ENCODE results near the gene CLIP1. TPM values are rescaled to one million over a fixed set of nuclear protein-coding genes. Genes with fewer than 3 reads are reported as not detected.
"Not testable (repeated sequence)": the region's sequence is repeated elsewhere in the genome, so short reads cannot be mapped to it uniquely, and the experiment has no call there.

Gene CLIP1
- total RNA-seq, 2 experiments from 2014 or later: 75.6 to 76.5 TPM

DNA sequence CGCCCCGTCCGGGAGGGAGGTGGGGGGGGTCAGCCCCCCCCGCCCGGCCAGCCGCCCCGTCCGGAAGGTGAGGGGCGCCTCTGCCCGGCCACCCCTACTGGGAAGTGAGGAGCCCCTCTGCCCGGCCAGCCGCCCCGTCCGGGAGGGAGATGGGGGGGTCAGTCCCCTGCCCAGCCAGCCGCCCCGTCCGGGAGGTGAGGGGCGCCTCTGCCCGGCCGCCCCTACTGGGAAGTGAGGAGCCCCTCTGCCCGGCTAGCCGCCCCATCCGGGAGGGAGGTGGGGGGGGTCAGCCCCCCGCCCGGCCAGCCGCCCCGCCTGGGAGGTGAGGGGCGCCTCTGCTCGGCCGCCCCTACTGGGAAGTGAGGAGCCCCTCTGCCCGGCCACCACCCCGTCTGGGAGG, 64.9 kb downstream of the CLIP1 start:
- H3K27me3 Mint-ChIP-seq, H3K4me1 Mint-ChIP-seq, POLR2A ChIA-PET, H3K4me3 Mint-ChIP-seq, H3K9me3 Mint-ChIP-seq, H3K27ac Mint-ChIP-seq, CTCF ChIA-PET, DNase-seq: not testable (repeated sequence)
- peaks cover 34% of the 10 kb centered on the region for H3K36me3 Mint-ChIP-seq (ENCODE audit: low read depth)

DNA sequence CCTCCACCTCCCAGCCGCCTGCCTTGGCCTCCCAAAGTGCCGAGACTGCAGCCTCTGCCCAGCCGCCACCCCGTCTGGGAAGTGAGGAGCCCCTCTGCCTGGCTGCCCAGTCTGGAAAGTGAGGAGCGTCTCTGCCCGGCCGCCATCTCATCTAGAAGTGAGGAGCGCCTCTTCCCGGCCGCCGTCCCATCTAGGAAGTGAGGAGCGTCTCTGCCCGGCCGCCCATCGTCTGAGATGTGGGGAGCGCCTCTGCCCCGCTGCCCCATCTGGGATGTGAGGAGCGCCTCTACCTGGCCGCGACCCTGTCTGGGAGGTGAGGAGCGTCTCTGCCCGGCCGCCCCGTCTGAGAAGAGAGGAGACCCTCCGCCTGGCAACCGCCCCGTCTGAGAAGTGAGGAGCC, 65.5 kb downstream of the CLIP1 start:
- DNase-seq, H3K4me3 Mint-ChIP-seq, POLR2A ChIA-PET, H3K27me3 Mint-ChIP-seq, H3K9me3 Mint-ChIP-seq, H3K27ac Mint-ChIP-seq: not testable (repeated sequence)
- H3K4me1 Mint-ChIP-seq: peaks cover 14% of the 10 kb centered on the region
- H3K36me3 Mint-ChIP-seq (ENCODE audit: low read depth): peaks cover 38% of the 10 kb centered on the region
- CTCF ChIA-PET: interaction anchor here (4.9 kb wide), 1 partner anchor 21 kb away, joined by 21 read pairs; no protein-coding TSS in a partner anchor

DNA sequence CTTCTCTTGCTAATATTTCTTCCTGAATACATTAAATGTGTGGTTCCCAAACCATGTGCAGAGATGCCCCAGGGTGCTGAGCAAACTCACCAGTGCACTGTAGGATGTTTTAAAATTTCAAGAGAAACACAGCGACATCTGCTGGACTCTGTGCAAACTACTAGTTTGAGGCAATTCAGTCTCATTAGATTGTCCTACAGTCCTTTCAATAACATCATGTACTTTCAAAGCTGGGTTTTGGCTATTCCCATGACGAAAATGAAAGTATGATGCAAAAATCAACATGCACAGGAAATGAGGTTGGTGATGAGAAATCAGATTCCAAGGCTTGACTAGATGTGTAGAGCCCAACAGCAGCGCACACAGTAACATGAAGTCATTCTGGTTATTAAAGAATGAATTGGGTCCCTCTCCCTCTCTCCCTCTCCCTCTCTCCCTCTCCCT, 66.3 kb downstream of the CLIP1 start:
- Mint-ChIP-seq H3K4me3 (no peak overlapping the region), H3K27me3 (no peaks in the 10 kb centered on the region), H3K4me1 (peaks cover 14% of the 10 kb centered on the region), H3K27ac (peak overlapping the region; percentile 21), H3K36me3 (ENCODE audit: low read depth) (peaks cover 34% of the 10 kb centered on the region), H3K9me3 (peaks cover 2% of the 10 kb centered on the region)
- peak; percentile 74 for DNase-seq
- ChIA-PET POLR2A (interaction anchor here (0.6 kb wide), 1 partner anchor 719 kb away, joined by 4 read pairs; no protein-coding TSS in a partner anchor), CTCF (interaction anchor here (0.6 to 4.9 kb wide), 11 partner anchors 8 to 305 kb away, joined by 3 to 21 read pairs (median 3); no protein-coding TSS in a partner anchor)

DNA sequence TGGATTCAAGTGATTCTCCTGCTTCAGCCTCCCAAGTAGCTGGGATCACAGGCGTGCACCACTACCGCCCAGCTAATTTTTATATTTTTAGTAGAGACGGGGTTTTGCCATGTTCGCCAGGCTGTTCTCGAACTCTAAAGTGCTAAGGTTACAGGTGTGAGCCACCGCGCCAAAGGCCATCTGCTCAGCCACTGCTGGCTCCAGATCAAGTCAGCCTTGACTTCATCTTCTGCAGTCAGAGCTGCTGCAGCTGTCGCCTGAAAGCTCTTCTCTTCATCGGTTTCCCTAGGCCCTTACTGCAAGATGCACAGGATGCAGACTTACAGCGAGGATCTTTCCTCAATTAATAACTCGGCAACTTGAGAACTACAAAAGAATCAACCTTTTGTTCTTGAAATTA, 66.8 kb downstream of the CLIP1 start:
- Mint-ChIP-seq H3K27me3 (no peaks in the 10 kb centered on the region), H3K36me3 (ENCODE audit: low read depth) (peaks cover 30% of the 10 kb centered on the region), H3K4me1 (peaks cover 14% of the 10 kb centered on the region), H3K4me3 (no peak overlapping the region), H3K9me3 (peaks cover 2% of the 10 kb centered on the region), H3K27ac (no peak overlapping the region)
- no peak for DNase-seq
- POLR2A ChIA-PET: interaction anchor here (0.6 kb wide), 1 partner anchor 720 kb away, joined by 4 read pairs; no protein-coding TSS in a partner anchor
- CTCF ChIA-PET: interaction anchor here (0.6 to 4.9 kb wide), 9 partner anchors 8 to 304 kb away, joined by 3 to 21 read pairs (median 3); no protein-coding TSS in a partner anchor

DNA sequence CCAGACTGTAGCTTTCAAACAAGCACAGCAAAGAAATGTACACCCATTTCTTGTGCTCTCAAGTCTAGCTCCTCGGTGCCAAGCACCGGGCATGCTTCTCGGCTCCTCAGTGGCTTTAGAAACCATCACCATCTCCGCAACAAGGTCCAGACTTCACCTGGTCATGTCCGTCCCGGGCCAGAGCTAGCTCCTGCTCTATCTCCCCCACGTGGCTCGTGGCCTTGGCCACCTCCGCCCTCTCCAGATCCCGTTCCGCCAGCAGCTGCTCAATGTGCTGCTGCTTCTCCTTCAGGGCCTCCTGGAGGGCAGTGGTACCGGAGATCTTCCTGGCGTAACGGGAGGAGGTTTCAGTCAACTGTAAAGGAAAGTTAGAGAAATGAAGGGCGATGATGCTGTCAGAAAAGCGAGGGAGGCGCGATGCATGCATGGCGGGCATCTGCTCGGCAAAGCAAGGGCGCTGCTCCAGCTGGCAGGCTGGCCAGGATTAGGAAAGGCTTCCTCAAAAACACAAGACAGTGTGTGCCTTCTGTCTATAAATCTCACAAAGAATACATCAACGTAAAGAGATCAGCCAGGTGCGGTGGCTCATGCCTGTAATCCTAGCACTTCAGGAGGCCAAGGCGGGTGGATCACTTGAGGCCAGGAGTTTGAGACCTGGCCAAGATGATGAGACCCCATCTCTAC, 67.4 kb downstream of the CLIP1 start:
- Mint-ChIP-seq H3K27me3 (no peaks in the 10 kb centered on the region), H3K36me3 (ENCODE audit: low read depth) (peaks cover 32% of the 10 kb centered on the region), H3K9me3 (peaks cover 2% of the 10 kb centered on the region), H3K4me1 (peaks cover 14% of the 10 kb centered on the region), H3K27ac (no peak overlapping the region), H3K4me3 (no peak overlapping the region)
- ChIA-PET CTCF (interaction anchor here (0.7 to 4.9 kb wide), 7 partner anchors 9 to 45 kb away, joined by 3 to 21 read pairs (median 3); no protein-coding TSS in a partner anchor), POLR2A (no interaction called here)
- DNase-seq: no peak

DNA sequence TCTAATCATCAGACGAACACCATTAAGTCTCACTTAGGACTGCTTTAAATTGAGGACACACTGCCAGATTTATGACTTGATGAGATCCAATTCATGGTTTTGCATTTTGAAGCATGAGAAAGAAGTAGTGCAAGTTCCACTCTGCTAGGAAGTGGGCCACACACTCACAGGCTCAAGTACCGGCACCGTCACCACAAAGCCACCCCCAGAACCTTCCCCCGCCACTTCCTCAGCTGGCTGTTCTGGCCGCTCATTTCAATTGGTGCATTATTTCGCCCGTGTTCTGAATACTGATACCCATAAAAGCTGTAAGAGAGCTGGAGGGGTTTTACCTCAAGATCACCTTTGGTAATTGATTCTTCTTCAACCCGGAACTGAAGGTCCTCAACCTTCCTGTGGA, 70.1 kb downstream of the CLIP1 start:
- peaks cover 2% of the 10 kb centered on the region for H3K9me3 Mint-ChIP-seq
- no peaks in the 10 kb centered on the region for H3K27me3 Mint-ChIP-seq
- peak; percentile 20 for DNase-seq
- H3K4me1 Mint-ChIP-seq: peaks cover 14% of the 10 kb centered on the region
- peak overlapping the region; percentile 64 for H3K27ac Mint-ChIP-seq
- H3K4me3 Mint-ChIP-seq: no peak overlapping the region
- ChIA-PET CTCF (interaction anchor here (4.9 kb wide), 1 partner anchor 16 kb away, joined by 21 read pairs; no protein-coding TSS in a partner anchor), POLR2A (no interaction called here)
- peaks cover 38% of the 10 kb centered on the region for H3K36me3 Mint-ChIP-seq (ENCODE audit: low read depth)

DNA sequence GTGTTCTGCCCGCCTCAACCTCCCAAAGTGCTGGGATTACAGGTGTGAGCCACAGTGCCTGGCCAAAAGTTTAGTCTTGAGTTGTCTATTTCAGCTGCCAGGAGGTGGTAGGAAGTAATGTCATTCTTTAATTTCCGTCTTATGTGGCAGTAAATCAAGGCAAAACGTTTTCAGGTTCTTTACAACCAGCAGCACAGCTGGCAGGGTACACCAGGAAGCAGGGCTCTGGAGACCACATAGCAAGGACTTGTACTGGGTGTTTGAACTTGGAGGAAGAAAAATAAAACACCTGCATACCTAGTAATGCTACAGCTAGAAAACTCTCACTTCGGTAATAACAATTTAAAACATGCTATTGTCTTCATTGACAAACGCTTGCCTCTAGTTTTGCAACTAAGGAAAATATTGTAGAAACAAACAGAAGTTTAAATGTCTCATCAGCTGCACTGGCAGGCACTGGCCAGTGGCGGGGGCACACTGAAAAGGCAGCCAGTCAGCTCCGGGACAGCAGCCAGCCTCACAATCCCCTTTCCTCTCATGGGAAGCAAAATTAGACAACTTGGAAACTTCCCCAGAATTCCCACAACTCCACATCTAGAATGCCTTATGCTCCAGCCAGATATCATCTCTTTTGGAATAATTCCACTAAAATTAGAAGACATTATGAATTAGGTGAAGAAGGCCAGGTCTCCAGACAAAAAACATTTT, 72.2 kb downstream of the CLIP1 start:
- H3K9me3 Mint-ChIP-seq: no peaks in the 10 kb centered on the region
- POLR2A ChIA-PET: no interaction called here
- no peaks in the 10 kb centered on the region for H3K27me3 Mint-ChIP-seq
- peaks cover 29% of the 10 kb centered on the region for H3K36me3 Mint-ChIP-seq (ENCODE audit: low read depth)
- no peak for DNase-seq
- CTCF ChIA-PET: interaction anchor here (0.6 to 2.2 kb wide), 3 partner anchors 13 to 348 kb away, joined by 3 to 5 read pairs (median 4); no protein-coding TSS in a partner anchor
- H3K4me3 Mint-ChIP-seq: no peak overlapping the region
- peaks cover 7% of the 10 kb centered on the region for H3K4me1 Mint-ChIP-seq
- H3K27ac Mint-ChIP-seq: no peak overlapping the region

DNA sequence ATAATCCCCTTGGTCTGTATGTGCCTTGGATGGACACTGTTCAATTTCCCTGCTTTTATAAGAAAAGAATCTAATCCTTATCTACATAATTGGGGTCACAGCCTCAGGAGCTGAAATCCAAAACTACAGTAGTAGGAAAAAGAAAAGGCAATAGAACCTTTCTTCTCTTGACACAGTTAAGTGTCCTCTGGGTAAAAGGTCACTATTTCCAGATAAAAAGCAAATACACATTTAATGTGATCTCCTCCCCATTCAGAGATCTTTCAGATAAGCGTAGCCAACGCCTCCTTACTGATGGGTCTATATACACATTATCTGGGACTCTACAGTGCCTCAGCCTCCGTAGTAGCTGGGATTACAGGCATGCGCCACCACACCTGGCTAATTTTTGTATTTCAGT, 73.4 kb downstream of the CLIP1 start:
- no peak overlapping the region for H3K27ac Mint-ChIP-seq
- CTCF ChIA-PET: interaction anchor here (2.2 kb wide), 1 partner anchor 11 kb away, joined by 5 read pairs; no protein-coding TSS in a partner anchor
- no peaks in the 10 kb centered on the region for H3K27me3 Mint-ChIP-seq
- POLR2A ChIA-PET: no interaction called here
- H3K4me1 Mint-ChIP-seq: peaks cover 7% of the 10 kb centered on the region
- peaks cover 23% of the 10 kb centered on the region for H3K36me3 Mint-ChIP-seq (ENCODE audit: low read depth)
- no peaks in the 10 kb centered on the region for H3K9me3 Mint-ChIP-seq
- no peak for DNase-seq
- H3K4me3 Mint-ChIP-seq: no peak overlapping the region

DNA sequence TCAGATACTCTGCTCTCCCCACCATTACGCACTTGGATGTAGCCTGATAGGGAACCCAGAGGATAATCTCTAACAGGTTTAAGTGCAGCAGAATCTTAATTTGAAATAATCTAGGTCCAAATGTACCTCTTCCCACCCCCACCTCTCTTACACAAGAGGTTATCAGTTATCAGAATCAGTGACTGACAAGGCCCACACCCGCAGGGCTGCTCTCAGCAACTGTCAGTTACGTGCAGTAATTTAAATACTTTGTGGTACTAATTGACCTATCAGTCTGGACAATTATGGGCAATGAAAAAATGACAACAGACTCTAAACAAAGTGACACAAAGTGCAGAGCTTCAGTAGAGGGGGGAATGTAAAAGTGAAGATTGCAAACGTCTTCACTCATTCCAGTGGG, 74.0 kb downstream of the CLIP1 start:
- no peak overlapping the region for H3K4me3 Mint-ChIP-seq
- H3K36me3 Mint-ChIP-seq (ENCODE audit: low read depth): peaks cover 20% of the 10 kb centered on the region
- H3K27ac Mint-ChIP-seq: no peak overlapping the region
- no peak for DNase-seq
- CTCF ChIA-PET: interaction anchor here (0.9 kb wide), 2 partner anchors 8 to 240 kb away, joined by 3 to 4 read pairs; no protein-coding TSS in a partner anchor
- H3K27me3 Mint-ChIP-seq: no peaks in the 10 kb centered on the region
- POLR2A ChIA-PET: interaction anchor here (0.6 kb wide), 1 partner anchor 90 kb away, joined by 3 read pairs; no protein-coding TSS in a partner anchor
- peaks cover 7% of the 10 kb centered on the region for H3K4me1 Mint-ChIP-seq
- H3K9me3 Mint-ChIP-seq: no peaks in the 10 kb centered on the region

DNA sequence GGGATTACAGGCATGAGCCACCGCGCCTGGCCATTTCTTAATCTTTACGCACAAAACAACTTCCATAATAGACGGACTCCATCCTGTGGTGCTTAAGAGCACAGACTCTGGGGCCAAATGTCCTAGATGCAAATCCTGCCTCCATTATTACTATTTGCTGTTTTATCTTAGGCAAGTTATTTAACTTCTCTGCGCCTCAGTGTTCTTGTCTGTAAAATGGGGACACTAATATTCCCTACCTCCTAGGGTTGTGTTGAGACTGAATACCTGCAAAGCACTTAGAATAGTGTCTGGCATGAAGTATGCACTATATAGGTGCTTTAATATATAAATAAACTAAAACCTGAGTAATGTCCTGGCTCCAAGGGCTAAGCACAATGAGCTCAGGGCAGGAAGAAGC, 76.4 kb downstream of the CLIP1 start:
- Mint-ChIP-seq H3K27me3 (no peaks in the 10 kb centered on the region), H3K27ac (no peak overlapping the region), H3K4me1 (no peaks in the 10 kb centered on the region), H3K4me3 (no peak overlapping the region), H3K9me3 (no peaks in the 10 kb centered on the region), H3K36me3 (ENCODE audit: low read depth) (peaks cover 14% of the 10 kb centered on the region)
- CTCF ChIA-PET: interaction anchor here (2.2 kb wide), 1 partner anchor 10 kb away, joined by 5 read pairs; no protein-coding TSS in a partner anchor
- DNase-seq: no peak
- POLR2A ChIA-PET: no interaction called here

DNA sequence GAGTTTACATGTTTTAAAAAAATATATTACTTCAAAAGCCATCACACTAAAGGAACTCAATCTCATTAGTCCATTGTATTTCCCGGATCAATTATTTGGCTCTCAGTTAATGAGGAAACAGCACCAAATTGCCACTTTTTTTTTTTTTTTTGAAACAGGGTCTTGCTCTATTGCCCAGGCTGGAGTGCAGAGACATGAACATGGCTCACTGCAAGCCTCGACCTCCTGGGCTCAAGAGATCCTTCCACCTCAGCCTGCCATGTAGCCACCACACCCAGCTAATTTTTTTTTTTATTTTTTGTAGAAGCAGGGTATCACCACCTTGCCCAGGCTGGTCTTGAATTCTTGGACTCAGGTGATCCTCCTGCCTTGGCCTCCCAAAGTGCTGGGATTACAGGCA, 77.4 kb downstream of the CLIP1 start:
- no peak overlapping the region for H3K4me3 Mint-ChIP-seq
- DNase-seq: no peak
- POLR2A ChIA-PET: no interaction called here
- H3K4me1 Mint-ChIP-seq: no peaks in the 10 kb centered on the region
- no peak overlapping the region for H3K27ac Mint-ChIP-seq
- H3K9me3 Mint-ChIP-seq: no peaks in the 10 kb centered on the region
- no peaks in the 10 kb centered on the region for H3K27me3 Mint-ChIP-seq
- H3K36me3 Mint-ChIP-seq (ENCODE audit: low read depth): peaks cover 10% of the 10 kb centered on the region
- CTCF ChIA-PET: interaction anchor here (2.2 kb wide), 1 partner anchor 9 kb away, joined by 5 read pairs; no protein-coding TSS in a partner anchor

DNA sequence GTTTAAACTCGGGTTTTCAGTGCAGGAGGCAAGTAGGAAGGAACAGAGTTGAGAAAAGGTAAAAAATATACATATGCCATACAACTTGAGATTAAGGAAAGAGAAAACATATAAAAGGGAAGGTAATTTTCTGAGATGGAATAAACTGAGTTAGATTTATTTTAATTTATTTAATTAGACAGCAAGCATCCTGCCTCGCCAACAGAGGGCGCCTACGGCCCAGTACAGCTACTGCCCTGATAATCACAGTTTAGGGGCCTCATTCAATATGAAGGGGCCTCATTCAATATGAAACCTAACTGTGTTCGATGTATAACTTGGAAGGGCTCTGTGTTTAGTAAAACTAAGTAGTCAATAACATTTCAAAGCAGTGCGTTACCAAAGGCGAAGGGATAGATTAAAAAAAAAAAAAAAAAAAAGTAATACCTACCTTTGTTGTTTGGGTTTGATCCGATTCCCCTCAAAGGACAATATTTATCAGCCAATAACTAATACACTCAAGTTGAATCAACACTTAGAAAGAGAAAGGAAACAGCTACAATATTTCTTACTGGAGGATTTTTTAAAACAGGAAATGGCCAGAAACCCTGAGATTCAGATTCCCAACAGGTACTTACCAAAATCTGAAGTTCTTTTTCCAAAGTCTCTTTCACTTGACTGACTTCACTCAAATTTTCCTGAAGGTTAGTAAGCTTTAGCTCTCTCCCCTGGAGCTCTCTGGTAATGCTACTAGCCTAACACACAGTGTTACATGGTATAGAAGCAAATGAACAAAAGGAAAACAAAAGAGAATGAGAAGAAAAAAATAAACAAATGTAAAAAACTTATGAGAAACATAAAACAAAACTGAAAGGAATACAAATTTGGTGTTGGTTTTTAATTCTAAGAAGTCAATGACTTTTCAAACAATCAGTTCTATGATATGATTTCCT, 86.2 kb downstream of the CLIP1 start:
- no peak overlapping the region for H3K4me3 Mint-ChIP-seq
- DNase-seq: peak; percentile 54
- ChIA-PET CTCF (interaction anchor here (0.6 to 3.6 kb wide), 12 partner anchors 10 to 495 kb away, joined by 3 to 21 read pairs (median 4); no protein-coding TSS in a partner anchor), POLR2A (no interaction called here)
- H3K4me1 Mint-ChIP-seq: peaks cover 16% of the 10 kb centered on the region
- H3K27me3 Mint-ChIP-seq: no peaks in the 10 kb centered on the region
- no peaks in the 10 kb centered on the region for H3K9me3 Mint-ChIP-seq
- peak overlapping the region; percentile 71 for H3K27ac Mint-ChIP-seq
- H3K36me3 Mint-ChIP-seq (ENCODE audit: low read depth): peaks cover 20% of the 10 kb centered on the region

All from activated CD4-positive, alpha-beta T cell treated with anti-CD3 and anti-CD28 coated beads, Interleukin-2, amount 10 ng/mL, durations not matched to agents 7 days and 5 days (primary cell).